SKM-1 (cell line): ENCODE results near the gene MMP24.
"Not testable (repeated sequence)": the region's sequence is repeated elsewhere in the genome, so short reads cannot be mapped to it uniquely, and the experiment has no call there.

Experiments used
- DNase-seq: peaks from one replicate; lab custom pipeline; 2025; ENCODE audit not compliant: unreplicated experiment; lab: John Stamatoyannopoulos, UW

MMP24 gene

DNA sequence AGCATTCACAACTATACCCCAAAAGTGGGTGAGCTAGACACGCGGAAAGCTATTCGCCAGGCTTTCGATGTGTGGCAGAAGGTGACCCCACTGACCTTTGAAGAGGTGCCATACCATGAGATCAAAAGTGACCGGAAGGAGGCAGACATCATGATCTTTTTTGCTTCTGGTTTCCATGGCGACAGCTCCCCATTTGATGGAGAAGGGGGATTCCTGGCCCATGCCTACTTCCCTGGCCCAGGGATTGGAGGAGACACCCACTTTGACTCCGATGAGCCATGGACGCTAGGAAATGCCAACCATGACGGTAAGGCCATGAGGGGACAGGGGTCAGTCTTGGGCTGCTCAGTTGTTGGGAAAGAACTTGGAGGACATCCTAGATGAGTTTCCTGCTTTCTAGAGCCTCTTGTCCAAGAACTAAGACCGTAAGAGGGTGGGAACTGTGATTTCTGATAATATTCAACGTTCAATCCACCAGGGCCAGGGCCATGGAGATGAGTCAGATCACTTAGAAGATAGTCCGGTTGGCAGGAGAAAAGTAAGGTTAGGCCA is 28.0 kb downstream of the MMP24 start:
- DNase-seq = no peak

DNA sequence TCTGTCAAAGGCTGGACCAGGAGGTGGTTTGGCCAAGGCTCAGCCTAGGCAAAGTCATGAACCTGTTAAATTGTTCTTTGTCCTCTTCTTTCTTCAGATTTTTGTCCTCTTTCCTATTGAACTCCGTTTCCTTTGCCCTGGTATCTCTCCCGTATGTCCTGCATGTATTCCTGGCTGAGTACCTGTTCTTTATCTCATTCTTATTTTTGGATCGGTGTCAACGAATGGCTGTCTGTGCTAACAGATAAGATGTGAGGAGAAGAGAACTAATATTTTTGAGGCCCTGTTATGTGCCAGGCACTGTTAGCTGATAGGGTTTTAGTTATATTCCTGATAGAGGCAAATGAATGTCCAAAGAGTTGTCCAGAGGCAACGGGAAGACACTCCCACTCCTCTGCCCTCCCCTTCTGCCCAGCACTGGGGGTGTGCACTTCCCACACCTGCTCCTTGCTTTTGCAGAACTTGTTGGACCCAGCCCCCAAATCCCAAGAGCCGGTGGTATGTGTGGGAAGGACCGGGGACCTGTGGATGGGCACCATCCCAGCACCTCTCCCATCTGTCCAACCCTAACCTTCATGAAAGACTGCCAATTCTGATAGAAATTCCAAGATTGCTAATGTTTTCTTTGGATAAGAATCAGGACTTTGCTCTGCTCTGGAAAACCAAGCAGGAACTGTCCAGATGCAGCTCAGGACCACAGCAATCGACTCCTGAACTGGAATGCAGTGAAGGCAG is 30.9 kb downstream of the MMP24 start:
- DNase-seq = no peak

DNA sequence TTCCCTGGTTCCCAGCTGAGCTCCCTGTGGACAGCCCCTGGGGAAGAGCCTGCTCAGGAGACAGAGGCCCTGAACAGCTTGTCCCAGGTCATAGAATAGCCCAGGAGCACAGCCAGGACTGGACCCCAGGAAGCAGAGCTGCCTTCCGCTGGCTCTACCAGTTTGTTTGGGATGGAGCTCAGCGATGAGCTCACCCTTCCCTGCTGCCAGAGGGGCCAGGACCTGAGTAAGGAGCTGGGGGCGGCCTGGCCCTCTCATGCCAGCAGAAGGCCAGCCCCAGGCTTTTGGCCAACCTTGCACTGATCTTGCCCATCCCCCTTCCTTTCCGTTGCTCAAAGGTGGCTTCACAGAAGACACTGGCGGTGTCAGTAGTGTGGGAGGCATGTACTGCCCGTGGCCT is 33.9 kb downstream of the MMP24 start:
- no peak for DNase-seq

DNA sequence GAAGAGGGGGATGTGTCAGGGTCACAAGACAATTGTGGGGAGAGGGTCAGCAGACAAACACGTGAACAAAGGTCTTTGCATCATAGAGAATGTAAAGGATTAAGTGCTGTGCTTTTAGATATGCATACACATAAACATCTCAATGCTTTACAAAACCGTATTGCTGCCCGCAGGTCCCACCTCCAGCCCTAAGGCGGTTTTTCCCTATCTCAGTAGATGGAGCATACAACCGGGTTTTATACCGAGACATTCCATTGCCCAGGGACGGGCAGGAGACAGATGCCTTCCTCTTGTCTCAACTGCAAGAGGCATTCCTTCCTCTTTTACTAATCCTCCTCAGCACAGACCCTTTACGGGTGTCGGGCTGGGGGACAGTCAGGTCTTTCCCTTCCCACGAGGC is 35.8 kb downstream of the MMP24 start:
- DNase-seq = not testable (repeated sequence)

DNA sequence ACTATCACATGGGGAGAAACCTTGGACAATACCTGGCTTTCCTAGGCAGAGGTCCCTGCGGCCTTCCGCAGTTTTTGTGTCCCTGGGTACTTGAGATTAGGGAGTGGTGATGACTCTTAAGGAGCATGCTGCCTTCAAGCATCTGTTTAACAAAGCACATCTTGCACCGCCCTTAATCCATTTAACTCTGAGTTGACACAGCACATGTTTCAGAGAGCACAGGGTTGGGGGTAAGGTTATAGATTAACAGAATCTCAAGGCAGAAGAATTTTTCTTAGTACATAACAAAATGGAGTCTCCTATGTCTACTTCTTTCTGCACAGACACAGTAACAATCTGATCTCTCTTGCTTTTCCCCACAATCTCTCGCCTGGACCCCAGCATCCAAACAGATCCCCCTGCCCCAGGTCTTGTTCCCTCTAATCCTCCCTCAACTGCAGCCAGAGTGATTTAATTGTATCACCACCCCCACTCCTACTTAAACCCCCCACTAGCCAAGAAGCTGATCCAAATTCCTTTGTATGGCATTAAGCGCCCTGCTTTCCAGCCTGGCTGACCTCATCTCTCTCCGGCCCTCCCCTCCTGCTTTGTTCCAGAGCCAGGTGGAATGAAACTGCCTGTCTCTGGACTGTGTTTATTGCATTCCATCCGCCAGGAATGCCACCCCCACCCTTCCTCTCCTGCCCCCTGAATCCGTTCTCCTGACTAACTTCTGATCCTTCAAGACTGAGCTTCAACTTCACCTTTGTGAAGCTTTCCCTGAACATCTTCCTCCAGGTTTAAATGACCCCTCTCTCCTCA is 36.4 kb downstream of the MMP24 start:
- not testable (repeated sequence) for DNase-seq

DNA sequence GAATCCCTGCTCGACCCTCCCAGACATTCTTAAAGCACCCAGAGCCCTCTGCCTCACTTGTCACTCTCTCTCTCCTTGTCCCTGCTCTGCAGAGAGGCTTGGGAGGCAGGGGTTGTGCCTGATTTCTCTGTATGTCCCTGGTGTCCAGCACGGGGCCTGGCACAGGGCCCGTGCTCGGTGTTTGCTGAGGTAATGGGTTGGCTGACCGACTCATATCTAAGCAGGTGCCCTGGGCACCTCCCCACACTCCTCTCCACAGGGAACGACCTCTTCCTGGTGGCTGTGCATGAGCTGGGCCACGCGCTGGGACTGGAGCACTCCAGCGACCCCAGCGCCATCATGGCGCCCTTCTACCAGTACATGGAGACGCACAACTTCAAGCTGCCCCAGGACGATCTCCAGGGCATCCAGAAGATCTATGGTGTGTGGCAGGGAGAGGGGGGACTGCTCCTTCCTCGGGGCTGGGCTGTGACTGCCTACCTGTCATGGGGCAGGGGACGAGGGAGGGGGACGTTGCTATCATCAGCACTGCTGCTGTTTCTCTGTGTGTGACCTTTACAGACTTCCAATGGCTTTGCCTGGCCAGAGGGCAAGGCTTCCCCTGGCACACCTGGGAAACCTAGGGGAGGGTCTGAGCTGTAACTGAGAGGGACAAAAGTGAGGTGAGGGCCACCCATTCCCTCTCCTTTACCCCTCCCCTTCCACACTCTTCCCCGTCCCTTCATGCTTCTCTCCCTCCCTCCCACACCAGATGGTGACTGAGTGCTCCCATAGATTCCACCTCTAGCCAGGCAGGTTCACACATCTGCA is 37.2 kb downstream of the MMP24 start:
- no peak for DNase-seq

DNA sequence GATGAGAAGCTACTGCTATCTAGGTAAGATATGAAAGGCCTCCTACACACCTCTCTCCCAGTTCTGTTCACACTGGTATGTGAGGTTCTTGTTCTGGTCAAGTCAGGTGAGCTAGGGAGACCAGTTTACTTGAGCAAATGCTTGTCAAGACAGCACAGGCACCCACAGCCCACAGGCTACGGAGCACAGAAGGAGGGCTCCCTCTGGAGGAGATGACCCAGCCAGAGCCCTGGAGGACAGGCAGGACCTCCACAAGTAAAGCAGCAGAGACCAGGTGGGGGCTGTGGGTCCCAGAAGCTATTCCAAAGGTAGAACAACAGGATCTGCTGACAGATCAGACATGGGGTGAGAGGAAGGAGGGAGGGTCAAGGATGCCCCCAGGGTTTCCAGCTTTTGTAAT is 38.3 kb downstream of the MMP24 start:
- no peak for DNase-seq

DNA sequence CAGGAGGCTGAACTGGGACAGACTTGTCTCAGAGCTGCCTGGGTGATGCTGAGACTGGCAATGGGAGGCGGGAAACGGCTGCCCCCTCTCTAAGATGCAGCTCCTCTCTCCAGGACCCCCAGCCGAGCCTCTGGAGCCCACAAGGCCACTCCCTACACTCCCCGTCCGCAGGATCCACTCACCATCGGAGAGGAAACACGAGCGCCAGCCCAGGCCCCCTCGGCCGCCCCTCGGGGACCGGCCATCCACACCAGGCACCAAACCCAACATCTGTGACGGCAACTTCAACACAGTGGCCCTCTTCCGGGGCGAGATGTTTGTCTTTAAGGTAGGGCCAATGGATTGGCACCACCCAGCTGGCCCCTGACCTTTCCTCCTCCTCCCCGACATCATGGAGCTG is 40.6 kb downstream of the MMP24 start:
- no peak for DNase-seq

DNA sequence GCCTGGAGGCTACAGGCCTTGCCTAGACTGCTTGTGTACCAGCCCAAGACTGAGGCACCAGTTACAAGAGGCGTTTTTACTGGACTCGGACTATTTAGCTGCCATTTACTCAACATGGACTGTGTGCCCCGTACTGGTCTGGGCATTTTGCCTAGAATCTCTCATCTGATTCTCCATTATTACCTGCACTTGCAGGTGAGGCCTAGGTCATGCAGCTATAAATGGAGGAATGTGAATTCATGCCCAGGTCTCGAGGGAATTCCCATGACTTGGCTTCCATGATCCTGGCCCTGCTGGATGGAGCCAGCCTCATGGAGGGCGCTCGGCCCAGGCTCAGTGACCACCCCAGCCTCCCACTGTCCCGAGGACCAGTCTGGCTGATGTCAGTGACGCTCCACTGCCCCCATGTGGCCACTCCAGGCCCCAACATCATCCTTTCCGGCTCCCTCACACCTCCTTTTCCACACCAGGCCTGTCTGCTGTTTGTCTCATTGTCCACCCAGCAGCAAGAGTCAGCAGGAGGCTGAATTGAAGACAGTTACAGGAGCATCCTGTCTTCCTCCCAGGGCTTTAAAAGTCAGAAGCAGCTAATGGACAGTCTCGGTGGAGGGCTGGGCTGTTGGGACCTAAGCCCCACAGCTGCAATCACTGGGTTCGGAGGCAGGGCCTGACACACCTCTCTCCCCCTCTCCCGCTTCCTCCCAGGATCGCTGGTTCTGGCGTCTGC is 42.7 kb downstream of the MMP24 start:
- peak; percentile 77 for DNase-seq

DNA sequence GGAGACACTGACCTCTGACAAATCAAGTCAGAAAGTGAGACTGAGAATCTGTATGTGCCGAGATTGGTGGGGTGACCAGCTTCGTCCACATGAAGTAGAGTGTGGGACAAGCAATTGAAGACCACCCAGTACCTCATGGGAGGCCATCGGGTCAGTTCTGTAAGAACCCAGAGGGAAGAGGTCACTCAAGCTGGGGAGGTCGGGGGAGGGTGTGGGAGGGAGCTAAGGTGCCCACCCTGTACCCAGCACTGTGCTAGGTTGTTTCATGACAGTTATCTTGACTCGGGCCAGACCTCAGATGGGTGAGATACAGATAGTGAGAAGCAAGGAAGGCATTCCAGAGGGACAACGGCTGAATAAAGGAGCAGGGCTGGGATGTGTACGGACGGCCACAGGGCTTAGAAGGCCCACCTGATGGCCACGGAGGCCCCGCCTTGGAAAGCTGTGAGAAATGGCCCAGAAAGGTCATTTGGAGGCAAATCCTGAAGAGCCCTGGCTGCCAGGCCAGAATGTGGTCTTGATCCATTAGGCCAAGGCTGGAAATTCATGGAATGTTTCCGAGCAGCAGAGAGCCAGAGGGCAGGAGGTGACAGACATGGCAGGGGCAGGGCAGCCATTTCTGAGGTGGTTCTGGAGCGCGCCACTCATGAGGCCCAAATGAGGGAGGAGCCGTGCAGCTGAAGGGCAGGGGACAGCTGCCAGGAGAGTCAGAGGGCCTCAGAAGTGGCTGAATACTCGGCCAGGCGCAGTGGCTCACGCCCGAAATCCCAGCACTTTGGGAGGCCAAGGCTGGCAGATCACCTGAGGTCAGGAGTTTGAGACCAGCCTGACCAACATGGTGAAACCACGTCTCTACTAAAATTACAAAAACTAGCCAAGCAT is 43.8 kb downstream of the MMP24 start:
- no peak for DNase-seq

DNA sequence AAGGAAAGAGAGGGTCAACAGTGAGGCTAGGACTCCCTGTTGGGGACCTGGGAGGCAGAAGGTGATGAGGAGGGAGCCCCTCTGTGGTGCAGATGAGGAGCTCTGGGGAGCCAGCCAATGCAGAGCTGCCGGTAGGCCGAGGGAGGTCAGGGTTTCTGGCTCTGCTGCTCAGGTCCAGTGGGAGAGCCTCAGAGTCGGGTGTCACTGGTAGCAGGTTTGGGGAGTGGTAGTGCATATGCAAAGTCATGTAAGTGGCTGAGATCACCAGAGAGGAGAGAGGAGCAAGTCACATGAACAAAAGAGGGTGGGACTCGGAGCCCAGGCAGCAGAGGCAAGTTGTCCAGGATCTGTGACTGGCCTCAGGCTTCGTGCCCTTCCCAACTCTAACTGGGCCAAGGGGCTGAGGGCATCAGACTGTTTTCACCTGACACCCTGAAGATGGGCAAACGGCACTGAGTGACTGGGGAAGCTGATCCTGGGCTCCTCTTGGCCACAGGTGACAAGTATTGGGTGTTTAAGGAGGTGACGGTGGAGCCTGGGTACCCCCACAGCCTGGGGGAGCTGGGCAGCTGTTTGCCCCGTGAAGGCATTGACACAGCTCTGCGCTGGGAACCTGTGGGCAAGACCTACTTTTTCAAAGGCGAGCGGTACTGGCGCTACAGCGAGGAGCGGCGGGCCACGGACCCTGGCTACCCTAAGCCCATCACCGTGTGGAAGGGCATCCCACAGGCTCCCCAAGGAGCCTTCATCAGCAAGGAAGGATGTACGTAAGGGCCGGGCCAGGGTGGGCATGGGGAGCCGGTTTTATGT is 44.8 kb downstream of the MMP24 start:
- no peak for DNase-seq

DNA sequence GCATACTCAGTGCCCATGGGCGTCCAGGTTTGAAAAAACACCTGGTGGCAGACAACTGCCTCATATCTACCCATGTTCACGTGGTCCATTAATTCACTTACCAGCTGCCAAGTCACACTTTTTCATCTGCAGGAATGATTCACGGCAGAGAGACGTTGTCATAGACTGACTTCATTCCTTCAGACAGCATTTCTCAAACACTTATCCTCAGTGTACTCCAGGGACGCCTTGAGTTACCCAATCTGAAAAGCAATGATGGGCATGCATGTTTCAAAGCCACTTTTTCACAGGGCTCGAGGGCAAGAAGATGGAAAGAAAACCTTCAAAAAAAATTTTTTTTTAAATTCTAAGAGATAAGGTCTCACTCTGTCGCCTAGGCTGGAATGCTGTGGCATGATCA is 45.4 kb downstream of the MMP24 start:
- no peak for DNase-seq

DNA sequence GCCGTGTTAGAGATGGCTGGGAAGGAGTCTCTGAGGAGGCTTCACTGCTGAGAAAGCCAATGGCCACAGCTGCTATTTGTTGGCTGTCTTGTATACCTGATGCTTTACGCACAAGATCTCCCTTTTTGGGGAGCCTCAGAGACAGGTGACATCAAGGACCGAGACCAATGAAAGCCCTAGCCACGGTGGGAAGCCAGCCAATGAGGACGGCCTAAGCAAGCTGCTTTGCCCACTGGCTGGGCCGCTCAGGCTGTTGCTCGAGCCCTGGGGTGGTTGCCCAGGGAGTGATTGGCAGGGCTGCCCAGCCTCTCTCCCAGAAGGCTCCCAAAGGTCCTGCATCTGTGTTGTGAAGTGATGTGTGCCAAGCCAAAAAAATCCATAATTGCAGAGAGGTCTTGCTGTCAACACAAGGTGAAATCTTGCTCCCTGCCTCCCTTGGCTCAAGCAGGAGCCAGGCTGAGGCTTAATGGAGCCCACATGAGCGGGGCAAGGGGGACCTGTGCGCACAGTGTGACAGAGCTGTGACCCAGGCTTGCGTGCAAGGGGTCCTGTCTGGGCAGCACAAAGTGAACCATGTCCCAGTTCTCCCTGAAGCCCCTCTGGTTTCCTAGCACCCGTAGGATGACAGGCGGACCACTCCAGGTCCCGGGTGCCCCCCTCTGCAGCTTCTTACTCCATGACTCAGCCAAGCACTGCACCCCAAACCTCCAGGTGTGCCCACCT is 47.1 kb downstream of the MMP24 start:
- DNase-seq = no peak

DNA sequence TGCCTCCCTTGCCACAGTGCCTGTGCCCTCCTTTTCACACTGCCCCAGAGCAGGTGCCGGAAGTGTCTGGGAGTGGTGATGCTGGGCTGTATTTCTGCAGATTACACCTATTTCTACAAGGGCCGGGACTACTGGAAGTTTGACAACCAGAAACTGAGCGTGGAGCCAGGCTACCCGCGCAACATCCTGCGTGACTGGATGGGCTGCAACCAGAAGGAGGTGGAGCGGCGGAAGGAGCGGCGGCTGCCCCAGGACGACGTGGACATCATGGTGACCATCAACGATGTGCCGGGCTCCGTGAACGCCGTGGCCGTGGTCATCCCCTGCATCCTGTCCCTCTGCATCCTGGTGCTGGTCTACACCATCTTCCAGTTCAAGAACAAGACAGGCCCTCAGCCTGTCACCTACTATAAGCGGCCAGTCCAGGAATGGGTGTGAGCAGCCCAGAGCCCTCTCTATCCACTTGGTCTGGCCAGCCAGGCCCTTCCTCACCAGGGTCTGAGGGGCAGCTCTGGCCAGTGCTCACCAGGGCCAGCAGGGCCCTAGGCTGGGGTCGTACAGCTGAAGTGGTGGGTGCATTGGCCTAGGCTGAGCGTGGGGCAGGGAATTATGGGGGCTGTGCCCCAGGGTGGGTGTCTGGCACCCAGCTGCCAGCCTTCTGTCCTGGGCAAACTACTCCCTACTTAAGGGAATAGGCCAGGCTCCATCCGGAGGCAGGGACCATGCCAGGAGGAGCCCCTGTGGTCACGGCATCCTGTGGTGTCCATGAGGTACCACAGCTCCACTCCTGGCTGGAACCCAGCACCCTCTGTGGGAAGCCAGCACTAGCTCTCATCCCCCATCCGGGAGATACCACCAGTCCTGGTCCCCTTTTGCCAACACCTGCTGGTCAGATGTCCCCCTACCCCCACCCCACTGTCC is 47.9 kb downstream of the MMP24 start:
- no peak for DNase-seq

DNA sequence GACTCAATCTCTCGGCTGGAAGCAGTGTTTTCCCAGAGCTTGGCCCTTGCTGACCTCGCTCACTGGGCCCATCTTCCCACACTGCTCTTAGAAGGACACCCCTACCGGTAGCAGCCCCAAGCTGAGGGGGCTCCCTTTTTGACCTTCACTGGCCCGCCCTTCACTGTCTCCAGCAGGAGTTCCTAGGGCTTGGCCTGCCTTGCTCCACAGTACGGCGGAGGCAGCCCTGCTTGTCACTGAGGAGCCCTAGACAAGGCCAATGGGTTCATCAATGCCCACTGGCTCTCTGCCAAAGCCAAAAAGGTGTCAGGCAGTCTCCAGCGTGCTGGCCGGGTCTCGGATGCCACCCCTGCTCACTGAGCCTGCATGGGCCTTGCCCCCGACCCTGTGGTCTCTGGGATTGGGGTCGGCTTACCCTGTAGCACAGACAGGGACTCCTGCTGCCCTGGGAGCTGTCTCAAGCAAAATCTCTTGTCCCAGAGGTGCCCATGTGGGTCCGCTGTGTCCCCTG is 49.3 kb downstream of the MMP24 start:
- no peak for DNase-seq

DNA sequence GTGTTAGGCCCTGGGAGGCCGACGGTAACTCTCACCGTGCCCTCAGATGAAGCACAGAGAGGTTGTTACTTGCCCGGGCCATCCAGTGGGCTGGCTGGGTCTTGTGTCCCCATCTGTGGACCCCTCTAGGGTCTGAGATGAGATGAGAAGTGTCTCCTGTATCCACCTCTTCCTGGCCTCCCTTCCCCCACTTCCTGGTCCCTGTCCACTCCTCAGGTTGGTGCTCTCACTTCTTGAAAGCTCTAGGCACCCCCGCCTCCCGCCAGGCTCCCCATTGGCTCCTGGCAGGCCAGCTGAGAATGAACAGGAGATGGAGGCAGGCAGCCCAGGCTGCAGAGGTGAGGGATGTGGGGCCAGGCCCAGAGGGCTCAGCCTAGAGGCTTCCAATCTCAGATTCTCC is 49.9 kb downstream of the MMP24 start:
- no peak for DNase-seq

DNA sequence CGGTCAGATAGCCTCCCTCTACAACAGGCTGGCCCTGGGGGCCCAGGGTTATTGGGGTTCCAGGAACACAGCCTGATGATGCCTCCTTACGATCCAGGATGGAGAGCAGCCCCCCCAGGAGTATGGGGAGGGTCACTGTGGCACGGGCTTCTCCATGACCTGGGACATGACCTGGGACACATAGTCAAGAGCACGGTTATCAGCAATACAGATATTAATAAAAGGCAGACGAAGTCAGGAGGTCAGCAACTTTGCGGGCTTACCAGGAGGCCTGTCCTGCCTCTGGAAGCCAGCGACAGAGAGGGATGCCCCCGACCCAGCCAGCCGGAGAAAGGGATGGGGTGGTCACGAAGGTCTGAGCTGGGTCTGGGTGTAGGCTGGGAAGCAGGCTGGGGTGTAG is 50.6 kb downstream of the MMP24 start:
- no peak for DNase-seq
